Activated CD8-positive, alpha-beta memory T cell treated with anti-CD3 and anti-CD28 coated beads, Interleukin-2, amount 50 U/mL, for 1 hour (primary cell): ENCODE measurements around the gene PNKD.

Source experiments
- DNase-seq: peaks from one replicate; pipeline ENCODE4 v3.0.0-alpha.2; 2020; ENCODE audit errors: extremely low read depth

Gene PNKD, protein sequence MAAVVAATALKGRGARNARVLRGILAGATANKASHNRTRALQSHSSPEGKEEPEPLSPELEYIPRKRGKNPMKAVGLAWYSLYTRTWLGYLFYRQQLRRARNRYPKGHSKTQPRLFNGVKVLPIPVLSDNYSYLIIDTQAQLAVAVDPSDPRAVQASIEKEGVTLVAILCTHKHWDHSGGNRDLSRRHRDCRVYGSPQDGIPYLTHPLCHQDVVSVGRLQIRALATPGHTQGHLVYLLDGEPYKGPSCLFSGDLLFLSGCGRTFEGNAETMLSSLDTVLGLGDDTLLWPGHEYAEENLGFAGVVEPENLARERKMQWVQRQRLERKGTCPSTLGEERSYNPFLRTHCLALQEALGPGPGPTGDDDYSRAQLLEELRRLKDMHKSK

DNA sequence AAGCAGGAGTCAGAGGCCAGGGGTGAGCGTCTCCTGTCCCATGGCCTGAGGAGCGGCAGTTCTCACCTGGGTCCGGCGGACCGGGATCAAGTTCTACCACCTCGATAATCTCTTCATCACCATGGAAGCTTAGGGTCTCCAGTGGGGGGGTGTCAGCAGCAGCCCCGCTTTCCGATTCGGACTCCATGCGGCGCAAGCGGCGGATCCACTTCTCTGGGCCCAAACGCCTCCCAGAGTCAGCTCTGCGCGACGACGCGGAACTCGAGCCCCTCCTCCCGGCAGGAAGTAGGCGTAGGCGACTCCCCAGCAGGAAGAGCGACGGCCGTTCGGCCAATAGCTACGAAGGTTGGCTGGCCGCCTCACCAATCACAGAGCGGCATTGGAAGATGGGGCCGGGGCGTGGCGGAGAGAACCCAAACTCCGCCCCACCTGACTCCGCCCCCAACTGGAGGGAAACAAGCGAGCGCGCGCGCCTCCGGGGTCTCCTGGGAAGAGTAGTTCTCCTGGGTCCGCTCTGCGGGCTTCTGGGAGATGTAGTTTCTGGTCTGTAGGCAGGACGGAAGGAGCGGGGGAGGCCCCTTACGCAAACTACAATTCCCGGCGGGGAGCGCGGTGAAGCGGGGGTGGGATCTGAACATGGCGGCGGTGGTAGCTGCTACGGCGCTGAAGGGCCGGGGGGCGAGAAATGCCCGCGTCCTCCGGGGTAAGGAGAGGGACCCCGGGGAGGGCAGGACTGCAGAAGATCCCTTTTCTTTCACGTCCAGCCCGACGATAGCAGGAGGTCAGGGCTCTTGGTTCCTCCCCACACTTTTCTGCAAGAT lies at the start of gene PNKD, which contains the start of gene AAMP:
PNKD (plus strand) TSS at position 620 of the 821 bp plus-strand sequence; CDS start at position 637, 17 bp downstream.
AAMP (minus strand) TSS at position 238 of the 821 bp plus-strand sequence; CDS start at position 187, 51 bp downstream.
- DNase-seq, result peak; percentile 98

DNA sequence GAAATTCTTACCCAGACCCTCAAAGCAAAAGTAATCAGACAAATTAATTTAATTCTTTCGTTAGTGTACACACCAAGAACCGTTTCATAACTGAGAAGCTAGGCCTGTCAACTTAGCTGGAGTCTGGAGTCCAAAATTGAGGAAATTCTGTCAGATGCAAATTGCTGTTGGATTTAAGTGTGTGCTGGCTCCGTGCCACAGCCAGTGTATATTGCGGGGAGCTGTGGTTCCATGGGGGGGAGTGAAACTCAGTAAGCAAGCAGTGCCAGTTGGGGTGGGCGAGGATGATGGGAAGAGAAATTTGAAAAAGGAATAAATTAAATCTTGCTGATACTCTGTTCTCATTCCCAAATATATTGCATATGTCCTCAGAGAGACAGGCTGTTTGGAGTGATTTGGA lies 49.3 kb upstream of the PNKD start:
- no peak for DNase-seq

DNA sequence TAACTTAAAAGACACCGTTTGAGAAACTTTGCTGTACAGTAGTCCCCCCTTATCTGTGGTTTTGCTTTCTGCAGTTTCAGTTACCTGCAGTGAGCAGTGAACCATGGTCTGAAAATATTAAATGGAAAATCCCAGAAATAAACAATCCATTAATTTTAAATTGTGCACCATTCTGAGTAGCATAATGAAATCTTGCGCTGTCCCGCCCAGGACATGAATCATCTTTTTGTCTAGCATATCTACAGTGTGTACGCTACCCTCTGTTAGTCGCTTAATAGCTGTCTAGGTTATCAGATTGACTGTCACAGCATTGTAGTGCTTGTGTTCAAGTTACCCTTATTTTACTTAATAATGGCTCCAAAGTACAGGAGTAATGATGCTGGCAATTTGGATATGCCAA lies 47.3 kb upstream of the PNKD start:
- no peak for DNase-seq

DNA sequence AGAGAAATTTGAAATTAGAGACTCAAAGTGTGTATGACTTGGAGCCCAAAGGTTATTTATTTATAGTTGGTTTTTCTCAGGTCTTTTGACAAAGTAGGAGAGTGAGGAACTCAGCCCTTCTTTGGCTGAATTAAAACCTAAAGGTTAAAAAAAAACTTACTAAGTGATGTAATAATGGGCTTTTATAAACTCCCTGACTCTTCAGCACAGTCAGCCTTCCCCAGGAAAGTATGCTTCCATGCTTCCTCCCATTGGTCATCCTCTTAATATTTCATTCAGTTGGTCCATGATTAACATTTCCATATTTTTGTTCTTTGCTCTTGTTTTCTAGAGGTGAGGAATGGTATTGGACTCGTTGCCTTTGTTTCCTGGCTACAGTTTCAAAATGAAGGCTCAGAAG lies 46.1 kb upstream of the PNKD start:
- no peak for DNase-seq

DNA sequence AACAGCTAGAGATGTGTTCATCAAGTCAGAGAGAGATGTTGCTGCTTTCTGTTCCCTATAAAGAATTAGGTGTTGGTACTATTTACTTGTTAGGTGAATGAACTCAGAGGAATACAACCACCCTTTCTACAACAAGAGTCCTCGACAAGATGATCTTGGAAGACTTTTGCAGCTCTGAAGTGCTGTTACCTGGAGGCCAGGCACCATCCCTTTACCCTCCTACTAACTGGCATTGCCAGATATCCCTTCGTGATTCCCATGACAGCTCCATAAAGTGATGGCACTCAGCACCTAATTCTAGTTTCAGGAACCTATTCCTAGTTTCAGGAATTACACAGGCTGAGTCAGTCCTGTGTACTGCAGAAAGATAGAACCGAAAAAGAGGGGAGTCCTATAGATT lies 43.4 kb upstream of the PNKD start:
- DNase-seq, result no peak

DNA sequence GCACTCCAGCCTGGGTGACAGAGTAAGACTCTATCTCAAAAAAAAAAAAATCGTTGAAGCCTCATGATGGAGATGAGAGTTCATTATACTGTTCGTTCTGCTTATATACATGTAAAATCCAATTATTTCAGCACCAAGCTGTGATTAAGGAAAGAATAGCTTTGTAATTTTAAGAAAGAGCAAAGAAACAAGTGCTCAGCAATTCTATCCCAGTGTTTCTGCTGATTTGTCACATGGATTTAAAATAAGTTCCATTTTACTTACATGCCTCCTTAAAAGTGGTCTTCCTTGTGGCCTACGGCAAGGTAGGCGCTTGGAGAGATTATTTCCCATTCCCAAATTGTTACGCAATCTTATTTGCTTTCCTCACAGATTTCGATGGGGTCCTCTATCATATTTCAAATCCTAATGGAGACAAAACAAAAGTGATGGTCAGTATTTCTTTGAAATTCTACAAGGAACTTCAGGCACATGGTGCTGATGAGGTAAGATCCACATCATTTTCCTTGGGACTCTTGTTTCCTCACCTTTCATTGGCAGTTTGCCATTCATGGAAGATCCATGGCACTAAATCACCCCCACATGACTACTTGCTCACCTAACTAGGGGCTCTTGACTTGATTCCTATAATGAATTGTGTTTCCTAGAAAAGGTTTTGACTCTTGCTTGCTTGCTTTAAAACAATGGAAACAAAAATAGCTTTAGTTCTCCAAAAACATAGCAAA lies 41.8 kb upstream of the PNKD start:
- no peak for DNase-seq

DNA sequence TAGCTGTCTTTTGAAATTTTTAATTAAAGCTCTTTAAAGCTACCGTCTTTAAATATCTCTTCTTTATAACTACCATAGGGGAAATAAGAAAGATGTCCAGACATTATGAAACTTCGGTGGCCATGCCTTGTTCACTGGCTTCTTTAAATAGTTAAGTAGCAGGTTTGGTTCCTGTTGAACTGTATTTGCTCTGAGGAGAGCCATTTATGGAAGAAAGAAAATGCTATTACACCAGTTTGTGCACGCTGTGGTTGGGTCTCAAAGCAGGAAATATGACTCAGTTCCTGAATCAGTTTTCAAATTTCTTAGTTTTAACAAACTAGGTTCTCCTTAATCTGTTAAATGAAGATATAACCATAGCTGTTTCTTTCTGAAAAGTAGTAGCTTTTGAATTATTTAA lies 41.1 kb upstream of the PNKD start:
- DNase-seq, result no peak

DNA sequence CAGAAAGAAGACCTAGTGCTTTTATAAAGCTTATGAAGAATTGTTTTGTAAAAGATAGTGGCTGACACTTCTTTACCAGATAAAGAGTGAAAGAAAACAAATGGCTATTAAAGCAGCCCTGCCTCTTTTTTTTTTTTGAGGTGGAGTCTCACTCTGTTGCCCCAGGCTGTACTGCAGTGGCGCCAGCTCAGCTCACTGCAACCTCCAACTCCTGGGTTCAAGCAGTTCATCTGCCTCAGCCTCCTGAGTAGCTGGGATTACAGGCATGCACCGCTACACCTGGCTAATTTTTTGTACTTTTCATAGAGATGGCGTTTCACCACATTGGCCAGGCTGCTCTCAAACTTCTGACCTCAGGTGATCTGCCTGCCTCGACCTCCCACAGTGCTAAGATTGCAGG lies 40.5 kb upstream of the PNKD start:
- DNase-seq, result no peak

DNA sequence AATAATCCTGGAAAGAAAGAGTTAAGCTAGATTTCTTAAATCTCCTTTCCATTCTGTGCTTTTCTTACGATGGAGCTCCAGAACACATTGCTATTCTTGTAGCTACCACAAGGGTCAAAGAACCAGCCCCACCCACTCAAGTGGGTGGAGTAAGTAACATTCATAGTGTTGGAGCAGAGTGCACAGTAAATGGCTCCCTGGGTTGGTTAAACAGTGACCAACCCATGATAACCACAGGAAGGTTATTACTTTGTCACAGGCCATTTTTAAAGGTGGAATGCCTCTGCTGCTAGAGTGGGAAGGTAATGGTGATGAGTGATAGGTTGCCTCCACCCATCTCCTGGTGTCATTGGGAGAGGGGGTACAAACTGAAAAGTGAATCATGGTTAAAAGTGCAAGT lies 39.4 kb upstream of the PNKD start:
- no peak for DNase-seq

DNA sequence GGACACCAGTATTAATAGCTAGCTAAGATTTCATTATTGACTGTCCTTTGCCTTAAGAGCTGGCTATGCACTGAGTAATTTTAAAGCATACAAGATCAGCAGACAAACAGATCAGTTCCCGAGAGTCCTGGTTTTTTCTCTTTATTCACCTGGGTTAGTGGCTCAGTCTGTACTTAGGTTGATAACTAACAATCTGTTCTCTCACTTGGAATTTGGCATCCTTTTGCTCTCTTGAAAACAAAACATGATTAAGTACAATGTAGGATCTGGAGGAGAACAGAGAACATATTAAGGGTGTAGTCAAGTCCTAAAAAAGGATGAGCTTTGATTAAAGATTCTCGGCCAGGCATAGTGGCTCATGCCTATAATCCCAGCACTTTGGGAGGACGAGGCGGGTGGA lies 36.8 kb upstream of the PNKD start:
- no peak for DNase-seq

DNA sequence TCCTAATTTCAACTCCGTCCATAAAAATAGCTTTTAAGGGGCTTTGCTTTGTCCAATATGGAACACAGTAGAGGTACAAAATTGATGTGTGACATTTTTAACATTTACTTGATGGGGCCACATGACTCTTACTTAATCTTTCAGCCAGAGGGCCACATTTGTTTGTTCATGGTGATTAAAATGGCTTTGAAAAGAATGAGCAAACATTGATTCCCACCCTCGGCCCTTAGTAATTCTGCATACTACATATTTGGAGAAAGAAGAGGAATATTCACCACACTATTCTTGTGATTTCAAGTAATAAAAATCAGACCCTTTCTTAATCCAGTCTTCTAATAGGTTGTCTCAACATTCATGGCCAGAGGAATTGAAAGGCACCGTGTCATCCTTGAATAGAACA lies 35.8 kb upstream of the PNKD start:
- DNase-seq, result no peak

DNA sequence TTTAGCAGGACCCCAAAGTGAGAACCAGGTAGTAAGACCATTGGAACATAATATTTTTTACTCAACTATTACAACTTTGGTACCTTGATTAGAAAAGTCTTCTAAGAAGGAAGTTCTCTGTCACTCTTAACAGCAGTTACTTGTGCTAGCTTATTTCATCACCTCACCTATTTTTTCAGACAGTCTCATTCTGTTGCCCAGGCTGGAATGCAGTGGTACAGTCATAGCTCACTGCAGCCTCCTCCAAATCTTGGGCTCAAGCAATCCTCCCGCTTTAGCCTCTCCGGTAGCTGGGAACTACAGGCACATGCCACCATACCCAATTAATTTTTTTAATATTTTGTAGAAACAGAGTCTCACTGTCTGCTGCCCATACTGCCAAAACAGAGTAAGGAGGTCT lies 35.3 kb upstream of the PNKD start:
- DNase-seq, result no peak

DNA sequence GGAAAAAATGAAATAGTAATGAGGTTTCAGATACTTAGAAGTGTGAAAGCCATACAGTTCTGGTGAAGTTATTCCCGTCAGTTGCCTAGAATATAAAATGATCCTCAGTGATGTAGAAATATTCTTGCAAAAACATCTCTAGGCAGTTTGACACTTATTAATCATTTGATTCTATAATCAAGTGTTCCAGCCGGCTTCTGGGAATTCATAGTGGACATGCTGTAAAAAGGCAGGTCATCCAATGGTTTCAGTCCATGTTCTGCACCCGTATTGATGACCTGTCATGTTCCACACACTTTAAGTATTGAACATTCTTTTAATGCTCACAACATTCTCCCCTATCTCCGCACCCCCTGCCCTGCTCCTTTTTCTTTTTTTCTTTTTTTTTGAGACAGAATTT lies 33.5 kb upstream of the PNKD start:
- DNase-seq, result no peak

DNA sequence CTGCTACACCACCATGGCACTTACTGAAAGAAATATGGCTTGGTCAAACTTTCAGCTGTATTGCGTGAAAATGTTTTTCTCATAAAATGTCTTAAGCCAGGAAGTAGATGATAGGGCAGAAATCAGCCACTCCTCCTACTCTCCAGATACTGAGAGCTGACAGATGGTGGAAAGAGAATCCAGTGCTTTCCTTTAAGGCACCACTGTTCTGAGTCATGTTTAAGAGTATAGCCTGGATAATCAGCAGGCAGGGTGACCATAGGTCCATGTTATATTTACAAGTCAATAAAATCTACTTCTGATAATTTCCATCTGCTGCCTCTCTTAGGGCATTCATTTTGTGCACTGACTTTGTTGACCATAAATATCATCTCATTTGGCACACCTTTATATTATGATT lies 31.4 kb upstream of the PNKD start:
- no peak for DNase-seq

DNA sequence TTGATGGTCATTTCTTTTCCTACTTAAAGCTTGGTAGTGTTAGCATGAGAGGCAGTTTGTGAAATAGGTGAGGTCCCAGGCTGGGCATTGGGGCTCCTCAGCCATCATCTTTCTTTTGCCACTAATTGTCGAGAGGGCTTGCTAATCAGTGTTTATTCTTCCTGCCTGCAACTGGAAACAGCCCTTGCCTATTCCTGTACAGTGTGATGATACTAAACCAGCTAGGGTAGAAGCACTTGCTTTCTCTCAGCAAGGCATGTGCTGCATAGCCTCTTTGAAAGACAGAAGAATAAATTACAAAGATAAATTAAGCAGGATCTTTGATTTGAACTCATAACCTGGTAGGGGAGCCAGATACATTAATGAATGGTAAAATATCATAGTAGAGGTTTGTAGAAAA lies 26.1 kb upstream of the PNKD start:
- DNase-seq, result no peak

DNA sequence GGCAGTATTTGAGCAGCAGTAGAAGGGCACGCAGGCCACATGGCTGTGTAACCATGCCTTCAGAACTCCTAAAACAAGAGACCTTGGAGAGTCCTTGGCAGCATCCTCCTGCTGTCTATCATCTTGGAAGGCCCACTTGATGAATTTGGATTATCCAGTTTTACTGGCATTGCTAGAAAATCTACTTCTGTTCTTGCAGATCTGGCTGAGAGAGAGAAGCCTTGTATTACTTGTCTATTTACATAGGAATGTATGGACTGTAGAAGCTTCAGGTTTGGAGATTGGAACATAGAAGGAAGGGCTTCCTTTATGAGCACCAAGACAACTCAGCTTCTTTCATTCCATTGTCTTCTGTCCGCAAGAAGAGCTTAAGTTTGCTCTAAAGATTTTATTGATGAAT lies 25.7 kb upstream of the PNKD start:
- no peak for DNase-seq

DNA sequence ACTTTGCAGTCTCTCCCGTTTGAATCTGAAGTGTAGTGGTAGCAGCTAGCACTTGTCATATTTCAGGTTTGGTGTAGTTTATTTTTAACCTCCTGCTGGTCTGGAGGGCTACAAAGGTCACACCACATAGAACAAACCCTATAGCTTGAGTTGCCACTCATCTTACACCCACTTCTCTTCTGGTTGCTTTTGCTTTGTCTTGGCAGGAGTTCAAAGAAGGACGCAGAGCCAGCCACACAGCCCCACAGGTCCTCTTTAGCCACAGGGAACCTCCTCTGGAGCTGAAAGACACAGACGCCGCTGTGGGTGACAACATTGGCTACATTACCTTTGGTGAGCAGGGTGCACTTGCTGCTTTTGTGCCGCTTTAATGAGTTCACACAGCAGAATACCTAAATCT lies 25.1 kb upstream of the PNKD start:
- no peak for DNase-seq

DNA sequence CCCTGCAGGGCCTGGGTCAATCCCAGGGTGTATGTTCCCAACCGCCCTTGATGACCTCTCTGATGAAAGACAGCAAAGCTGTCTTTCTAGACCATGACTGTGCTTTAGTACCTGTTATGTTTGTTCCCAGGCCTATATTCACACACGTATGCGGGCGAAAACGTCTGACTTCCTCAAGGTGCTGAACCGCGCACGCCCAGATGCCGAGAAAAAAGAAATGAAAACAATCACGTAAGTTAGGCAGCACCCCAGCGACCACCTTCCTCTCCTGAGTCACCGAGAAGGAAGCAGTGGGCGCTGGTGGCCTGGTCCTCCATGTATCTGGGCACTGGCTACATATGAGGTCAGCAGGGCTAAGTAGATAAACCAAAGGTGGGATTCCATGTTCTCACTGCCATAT lies 20.6 kb upstream of the PNKD start:
- no peak for DNase-seq

DNA sequence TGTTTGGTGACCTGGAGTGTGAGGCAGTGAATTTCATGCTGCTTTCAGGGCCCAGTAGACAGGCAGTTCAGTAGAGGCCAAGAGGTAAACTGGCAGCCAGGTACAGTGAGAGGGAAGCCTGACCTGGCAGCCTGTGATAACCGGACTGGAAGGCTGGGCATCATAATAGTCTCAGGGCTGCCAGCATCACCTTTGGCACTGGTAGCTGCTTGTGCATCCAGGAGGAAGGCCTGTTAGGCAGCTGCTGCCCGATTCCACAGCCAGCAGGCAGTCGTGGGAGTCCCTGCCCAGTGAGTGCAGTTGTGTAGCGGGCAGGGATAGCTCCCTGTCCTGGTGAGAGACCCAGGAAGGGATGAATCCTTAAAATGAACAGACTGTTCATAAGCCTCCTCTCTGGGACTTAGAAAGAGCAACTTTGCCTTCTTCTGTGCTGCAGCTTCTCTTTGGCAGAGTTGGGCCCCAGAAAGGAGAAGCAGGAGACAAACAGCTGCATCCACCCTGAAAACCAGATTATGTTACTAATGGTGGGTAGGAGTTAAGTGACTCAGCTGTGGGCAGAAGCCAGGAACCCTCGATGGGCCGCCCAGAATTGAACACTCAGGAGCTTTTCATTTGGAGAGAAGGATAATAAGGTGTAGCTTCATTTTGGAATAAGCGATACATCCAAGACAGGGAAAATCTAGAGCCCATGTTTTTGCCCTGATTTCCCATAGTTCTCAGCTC lies 17.6 kb upstream of the PNKD start:
- no peak for DNase-seq

DNA sequence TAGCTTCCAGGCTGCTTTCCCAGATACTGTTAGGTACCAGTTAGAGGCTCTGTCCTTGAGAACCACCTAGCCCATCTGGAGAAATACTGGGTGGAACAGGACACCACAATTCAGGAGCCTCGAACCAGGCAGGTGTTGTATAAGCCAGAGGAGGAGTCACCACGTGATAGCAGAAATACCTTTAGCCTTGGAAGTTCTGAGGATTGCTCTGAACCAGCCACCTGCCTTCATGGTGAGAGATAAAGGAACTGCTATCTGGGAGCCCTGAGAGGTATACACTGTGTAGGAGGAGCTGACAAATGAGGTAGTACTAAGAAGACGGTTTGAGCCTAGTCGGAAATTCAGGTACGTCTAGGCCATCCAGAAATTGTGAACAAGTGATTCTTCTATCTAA lies 17.1 kb upstream of the PNKD start:
- DNase-seq, result no peak

DNA sequence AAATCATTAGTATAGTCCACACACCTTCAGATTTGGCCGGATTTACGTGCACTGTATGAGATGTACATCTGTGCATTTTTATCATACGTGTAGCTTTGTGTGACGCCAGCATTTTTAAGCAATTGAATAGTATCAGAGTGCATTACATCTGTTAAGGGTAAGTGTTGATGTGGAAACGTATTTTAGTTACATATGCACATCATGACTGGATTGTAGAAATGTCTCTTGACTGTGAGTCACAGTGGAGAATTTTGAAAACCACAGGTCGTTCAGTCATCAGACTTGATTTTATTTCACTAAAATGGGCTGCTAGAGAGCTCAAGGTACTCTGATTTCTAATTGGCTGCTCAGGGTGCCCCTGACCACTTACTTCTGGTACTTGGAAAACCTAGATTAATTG lies 14.9 kb upstream of the PNKD start:
- DNase-seq, result no peak
